GM13976 (cell line): ENCODE data around the gene HLCS.

ENCODE experiments used
- DNase-seq: peaks from one replicate; pipeline ENCODE4 v3.0.0; 2012; ENCODE audit warnings: low spot score
- in situ Hi-C: fragments of 300-500 bp; cut with MboI; formaldehyde crosslinking; loops from one replicate; pipeline ENCODE4 v1.12.0; 2022; ENCODE audit warnings: low sequenced_read_pairs, mixed read lengths, inconsistent platforms; ENCODE audit not compliant: unreplicated experiment
- TF ChIP-seq, protein P1 (sequence below): IDR thresholded peaks from 2 replicates; pipeline ENCODE4 v1.5.1; 2012; ENCODE audit warnings: borderline replicate concordance, mild to moderate bottlenecking; ENCODE audit not compliant: insufficient read depth; ENCODE audit errors: extremely low read depth, missing control alignments, control extremely low read depth

The HLCS gene

DNA sequence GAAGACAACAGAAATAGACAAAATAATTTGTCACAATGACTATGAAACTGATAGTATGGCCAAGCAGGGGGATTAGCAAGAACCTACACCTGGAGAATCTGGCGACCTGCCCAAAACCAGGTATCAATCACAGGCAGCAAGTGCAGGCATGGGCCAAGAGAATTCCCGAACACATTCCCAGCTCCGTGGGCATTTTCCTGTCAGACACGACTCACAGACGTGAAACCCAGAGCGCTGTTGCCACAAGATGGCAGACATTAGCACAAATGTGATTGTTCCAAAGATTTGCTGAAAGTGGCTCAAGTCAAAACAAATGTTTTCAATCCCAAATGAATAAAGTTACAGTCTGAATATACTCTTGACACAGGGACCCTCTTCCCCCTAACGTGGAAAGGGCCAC, 36.8 kb downstream of the HLCS start:
- no peak for DNase-seq
- TF ChIP-seq, protein P1, sequence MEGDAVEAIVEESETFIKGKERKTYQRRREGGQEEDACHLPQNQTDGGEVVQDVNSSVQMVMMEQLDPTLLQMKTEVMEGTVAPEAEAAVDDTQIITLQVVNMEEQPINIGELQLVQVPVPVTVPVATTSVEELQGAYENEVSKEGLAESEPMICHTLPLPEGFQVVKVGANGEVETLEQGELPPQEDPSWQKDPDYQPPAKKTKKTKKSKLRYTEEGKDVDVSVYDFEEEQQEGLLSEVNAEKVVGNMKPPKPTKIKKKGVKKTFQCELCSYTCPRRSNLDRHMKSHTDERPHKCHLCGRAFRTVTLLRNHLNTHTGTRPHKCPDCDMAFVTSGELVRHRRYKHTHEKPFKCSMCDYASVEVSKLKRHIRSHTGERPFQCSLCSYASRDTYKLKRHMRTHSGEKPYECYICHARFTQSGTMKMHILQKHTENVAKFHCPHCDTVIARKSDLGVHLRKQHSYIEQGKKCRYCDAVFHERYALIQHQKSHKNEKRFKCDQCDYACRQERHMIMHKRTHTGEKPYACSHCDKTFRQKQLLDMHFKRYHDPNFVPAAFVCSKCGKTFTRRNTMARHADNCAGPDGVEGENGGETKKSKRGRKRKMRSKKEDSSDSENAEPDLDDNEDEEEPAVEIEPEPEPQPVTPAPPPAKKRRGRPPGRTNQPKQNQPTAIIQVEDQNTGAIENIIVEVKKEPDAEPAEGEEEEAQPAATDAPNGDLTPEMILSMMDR = no peak
- in situ Hi-C loops = loop anchor here (10.0 kb wide), 1 partner anchor 505 kb away; no protein-coding TSS in a partner anchor

DNA sequence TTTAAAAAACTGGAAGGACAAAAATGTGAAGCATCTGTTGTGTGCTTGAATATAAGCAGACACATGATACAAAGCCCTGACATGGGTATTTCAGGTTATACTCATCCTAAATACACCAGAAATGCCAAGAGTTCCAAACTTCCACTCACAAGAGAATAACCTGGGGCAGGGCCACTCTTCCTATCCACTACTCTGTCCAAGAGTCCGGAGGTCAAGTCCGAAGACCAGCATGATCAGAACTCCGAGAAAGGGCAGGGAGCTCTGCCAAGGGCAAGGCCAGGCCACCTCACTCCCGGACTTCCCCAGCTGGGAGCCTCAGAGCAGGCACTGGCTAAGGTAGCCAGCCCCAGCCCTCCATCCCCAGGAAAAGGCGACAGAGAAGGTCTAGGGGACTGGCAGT, 37.5 kb downstream of the HLCS start:
- TF ChIP-seq, protein P1 = no peak
- in situ Hi-C loops = no loop called here

DNA sequence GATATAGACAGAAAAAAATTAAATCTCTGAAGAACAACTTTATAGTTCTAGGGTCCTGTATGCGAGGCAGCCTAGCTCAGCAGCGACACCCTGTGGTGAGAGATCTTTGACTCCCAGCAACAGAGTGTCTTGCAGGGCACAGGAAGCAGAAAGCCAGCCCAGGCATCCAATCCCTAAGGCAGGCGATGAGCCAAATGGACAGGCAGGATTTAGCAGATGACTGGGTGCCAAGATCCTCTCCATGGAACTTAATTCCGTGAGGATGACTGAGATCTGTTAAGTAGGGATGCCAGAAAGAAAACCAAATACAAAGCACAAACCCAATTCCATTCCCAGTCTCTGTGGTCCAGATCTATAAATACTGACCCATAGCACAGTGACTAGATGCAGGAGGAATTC, 38.8 kb downstream of the HLCS start:
- TF ChIP-seq, protein P1 = peak; percentile 80
- peak; percentile 82 for DNase-seq
- in situ Hi-C loops = no loop called here

More for the DNA sequence above, 37.5 kb downstream of the HLCS start:
- DNase-seq = no peak

DNA sequence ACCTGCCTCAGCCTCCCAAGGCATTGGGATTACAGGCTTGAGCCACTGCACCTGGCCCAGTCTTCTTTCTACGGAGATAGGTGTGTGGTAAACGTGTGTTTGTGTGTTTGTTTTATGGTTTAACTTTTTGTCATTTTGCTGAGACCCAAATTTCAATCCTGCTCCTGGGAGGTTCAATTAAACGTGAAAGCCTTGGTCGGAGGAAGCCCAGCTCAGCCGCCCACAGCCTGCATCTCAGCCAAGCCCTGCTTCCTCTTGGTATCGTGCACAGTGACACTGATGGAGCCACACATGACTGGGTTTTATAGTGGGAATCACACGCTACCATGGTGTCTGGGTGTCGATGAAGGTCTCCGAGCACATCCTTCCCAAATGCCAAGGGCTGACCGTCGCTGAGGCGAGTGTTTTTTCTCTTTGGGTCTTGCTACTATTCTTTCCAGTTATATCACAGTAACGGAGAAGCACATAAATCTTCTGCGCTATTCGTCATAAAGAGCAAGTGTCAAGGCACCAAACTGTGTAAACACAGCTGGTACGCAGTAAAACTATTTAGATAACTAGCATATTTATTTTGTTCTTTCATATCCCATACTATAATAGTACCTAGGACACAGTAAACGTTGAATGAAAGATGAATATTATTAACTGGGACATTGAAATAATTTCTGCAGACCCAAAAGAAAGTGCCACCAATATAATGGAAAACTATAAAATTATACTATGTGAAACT, 39.3 kb downstream of the HLCS start:
- in situ Hi-C loops = no loop called here
- TF ChIP-seq, protein P1 = no peak
- no peak for DNase-seq

DNA sequence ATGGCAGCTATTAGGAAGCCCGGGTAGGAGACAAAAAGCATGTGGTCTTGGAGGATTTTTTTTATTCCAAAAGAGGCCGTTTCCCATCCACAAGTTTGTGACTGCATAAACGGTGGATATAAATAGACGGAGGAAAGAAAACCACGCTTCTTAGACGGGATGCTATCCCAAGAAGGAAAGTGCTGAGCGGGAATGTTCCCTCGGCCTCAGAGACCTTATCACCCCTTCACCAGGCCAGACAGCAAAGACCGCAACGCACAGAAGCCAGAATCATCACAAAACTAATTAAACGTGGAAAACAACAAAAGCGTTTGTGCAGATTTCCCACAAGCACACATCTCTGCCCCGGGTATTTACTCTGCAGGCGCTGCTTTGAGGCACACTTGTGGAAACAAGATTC, 43.2 kb downstream of the HLCS start:
- in situ Hi-C loops = no loop called here
- DNase-seq = no peak
- TF ChIP-seq, protein P1 = no peak

DNA sequence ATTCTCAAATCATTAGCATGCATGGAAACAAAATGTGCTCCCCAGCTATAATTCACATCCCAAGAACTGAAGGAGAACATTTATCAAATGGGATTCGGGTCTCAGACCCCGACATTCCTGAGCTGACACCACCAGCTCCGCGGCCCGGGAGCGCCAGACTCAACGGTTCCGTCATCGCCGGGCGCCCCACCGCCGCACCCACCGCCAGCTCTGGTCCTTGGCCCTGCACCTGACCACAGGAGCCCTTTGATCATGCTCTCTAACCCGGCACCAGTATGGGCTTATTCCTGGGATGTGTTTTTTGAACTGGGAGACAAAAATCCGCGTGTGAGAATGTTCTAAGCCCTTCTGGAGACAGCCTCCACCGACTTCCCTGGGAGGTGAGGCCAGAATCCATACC, 43.6 kb downstream of the HLCS start:
- no peak for DNase-seq
- TF ChIP-seq, protein P1 = no peak
- in situ Hi-C loops = no loop called here
